Measurements from ENCODE around the gene ZHX3.
A peak's percentile ranks its signal among the peaks of the same experiment; 100 is the strongest.

GRCh38 chr20:41137614-41138474, 179.7 kb downstream of the ZHX3 start:
- no peak for TF ChIP-seq EZH2 (IDR thresholded peaks at IDR 0.05; ENCODE audit: borderline replicate concordance, control insufficient read depth, low read depth, low read length)
- no peak; a peak in 1 of 4 replicates for TF ChIP-seq EP300 (IDR thresholded peaks at IDR 0.05; ENCODE audit: borderline replicate concordance in 1 of 2, control insufficient read depth in 1 of 2, low read depth in 2 of 2, low read length in 2 of 2)
- TF ChIP-seq SMARCA5 (IDR thresholded peaks at IDR 0.05): peak; percentile 82
- no peak for TF ChIP-seq CBX3 (IDR thresholded peaks at IDR 0.05; ENCODE audit: borderline replicate concordance, low read depth)
- TF ChIP-seq ZBTB11 (CRISPR knock-in tag; IDR thresholded peaks at IDR 0.05): peak; percentile 35; the same call in 1 of the 2 replicates
- TF ChIP-seq POLR2A (IDR thresholded peaks at IDR 0.05; ENCODE audit: low read depth, low read length): peak; percentile 60; the same call in 1 of the 2 replicates
- TF ChIP-seq MAX (IDR thresholded peaks at IDR 0.05; ENCODE audit: low read depth, low read length): peak; percentile 41; the same call in 1 of the 2 replicates
- no peak for TF ChIP-seq KLF5 (IDR thresholded peaks at IDR 0.05; ENCODE audit: partially characterized antibody)
- TF ChIP-seq CTCF (IDR thresholded peaks at IDR 0.05 in 2 of 3, conservative IDR thresholded peaks at IDR 0.05 in 1 of 3; ENCODE audit: control insufficient read depth in 2 of 3, extremely low read depth in 1 of 3, insufficient read depth in 1 of 3, low read depth in 3 of 3, low read length in 3 of 3): no peak
- no peak for TF ChIP-seq TBL1XR1 (IDR thresholded peaks at IDR 0.05; ENCODE audit: low read depth, low read length)
- TF ChIP-seq BHLHE40 (IDR thresholded peaks at IDR 0.05; ENCODE audit: borderline replicate concordance in 1 of 2, low read depth in 2 of 2, low read length in 1 of 2): peak; percentile 77 to 84
- TF ChIP-seq TAF1 (IDR thresholded peaks at IDR 0.05; ENCODE audit: borderline replicate concordance, low read depth, low read length): peak; percentile 8; the same call in 1 of the 2 replicates
- no peak; the same call in 1 of the 2 replicates for TF ChIP-seq POLR2AphosphoS5 (IDR thresholded peaks at IDR 0.05; ENCODE audit: low read length)
